DMS79 (cell line): ENCODE results near the gene PLP1.
A peak's percentile ranks its signal among the peaks of the same experiment; 100 is the strongest.
"Not testable (repeated sequence)": the region's sequence is repeated elsewhere in the genome, so short reads cannot be mapped to it uniquely, and the experiment has no call there.

Experiments used
- DNase-seq: peaks from one replicate; lab custom pipeline; 2025; lab: John Stamatoyannopoulos, UW

PLP1 gene

DNA sequence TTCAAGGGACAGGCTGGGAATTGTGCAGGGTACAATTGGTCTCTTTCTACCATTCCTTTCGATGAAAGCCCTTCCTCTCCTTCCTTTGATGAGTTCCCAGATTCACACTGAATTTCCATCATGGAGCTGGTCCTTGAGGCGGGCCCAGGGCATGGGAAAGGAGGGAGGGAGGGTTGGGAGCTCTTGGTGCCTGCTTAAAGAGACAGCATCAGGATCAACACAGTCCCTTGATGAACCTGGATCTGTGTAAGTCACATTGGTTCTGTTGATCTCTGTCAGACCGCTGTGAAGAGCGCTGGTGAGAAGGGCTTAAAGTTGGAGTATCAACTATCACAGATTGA is 4.4 kb downstream of the PLP1 start:
- no peak for DNase-seq

DNA sequence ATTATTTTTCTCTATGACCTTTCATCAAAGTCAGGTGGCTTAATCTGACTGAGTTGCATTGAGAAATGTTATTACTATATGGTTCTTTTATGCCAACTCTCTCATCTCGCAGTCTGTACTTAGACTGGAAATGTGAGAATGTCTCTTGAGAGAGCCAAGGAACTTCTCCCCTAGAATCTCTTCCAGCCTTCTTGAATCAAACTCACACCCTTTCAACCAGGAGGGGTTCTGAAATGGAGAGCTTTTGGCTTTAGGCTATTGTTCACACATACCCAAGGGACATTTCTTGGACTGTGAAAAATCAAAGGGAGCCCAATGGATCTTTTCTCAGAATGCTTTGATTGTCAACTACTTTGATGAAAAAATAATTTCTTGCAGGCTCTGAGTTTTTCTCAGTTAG is 5.1 kb downstream of the PLP1 start:
- no peak for DNase-seq

DNA sequence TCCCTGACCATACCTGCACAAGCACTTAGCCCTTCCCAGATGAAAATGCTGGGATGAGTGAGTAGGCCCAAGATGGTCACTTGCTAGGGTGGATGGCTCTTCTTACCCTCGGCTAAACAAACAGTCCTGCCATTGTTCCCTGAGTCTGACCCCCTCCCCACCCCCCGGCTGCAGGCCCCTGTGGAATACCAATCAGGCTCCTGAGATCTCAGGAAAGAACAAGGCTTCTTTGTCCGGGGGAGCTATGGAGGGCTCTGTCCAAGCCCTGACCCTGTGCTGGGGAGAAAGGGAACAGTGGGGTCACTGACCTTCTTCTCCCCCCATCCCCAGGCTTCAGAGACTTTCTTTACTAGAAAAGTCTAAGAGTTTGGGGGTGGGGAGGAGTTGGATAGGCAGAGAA is 6.0 kb downstream of the PLP1 start:
- DNase-seq = no peak

DNA sequence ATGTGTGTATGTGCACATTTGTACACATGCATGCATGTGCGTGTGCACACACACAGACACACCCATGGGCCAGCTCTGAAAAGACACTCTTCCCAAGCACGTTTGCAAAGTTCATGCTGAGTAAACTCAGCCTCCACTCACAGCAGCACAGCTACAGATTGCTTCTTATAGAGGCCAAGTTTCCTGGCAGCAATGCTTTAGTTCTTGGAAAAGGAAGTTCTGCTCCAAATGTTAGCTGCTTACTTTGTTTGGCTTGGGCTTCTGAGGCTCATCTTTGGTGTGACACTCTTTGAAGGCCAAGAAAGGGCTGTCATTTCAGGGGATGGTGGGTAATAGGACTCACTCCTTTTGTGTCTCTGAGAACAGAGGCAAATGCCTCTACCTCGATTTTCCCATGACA is 6.6 kb downstream of the PLP1 start:
- no peak for DNase-seq

DNA sequence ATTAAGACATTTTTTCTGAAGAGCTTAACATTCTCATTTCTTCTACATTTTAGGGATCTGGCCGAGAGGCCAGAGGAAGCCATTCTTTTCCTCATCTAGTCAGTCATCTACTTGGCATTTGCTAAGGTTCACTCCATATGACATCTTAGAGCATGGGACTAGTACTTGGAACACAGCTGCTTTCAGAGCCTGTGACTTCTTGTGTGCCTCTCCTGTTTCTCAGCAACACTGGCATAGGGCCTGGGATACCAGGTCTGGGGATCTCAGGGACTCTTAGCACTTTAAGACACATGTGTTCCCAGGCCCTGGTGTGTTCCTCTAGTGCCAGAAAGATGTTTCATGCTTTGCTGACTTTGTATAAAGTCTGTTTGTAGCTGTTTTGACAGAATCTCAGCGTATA is 7.3 kb downstream of the PLP1 start:
- peak; percentile 1 for DNase-seq

DNA sequence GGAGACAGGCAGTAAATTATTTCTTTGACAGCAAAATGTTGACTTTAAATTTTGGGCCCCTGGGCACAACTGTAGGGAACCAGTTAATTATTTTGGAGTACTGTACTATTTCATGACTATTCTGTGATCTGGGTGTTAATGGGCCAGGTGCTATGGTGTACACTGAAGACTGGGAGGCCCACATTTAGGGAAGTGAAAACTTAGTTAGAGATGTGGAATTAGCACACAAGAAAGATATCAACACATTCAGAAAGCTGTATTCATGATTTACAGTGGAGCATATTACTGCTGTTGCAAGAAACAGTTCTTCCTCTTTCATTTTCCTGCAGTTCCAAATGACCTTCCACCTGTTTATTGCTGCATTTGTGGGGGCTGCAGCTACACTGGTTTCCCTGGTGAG is 12.4 kb downstream of the PLP1 start:
- DNase-seq = no peak

DNA sequence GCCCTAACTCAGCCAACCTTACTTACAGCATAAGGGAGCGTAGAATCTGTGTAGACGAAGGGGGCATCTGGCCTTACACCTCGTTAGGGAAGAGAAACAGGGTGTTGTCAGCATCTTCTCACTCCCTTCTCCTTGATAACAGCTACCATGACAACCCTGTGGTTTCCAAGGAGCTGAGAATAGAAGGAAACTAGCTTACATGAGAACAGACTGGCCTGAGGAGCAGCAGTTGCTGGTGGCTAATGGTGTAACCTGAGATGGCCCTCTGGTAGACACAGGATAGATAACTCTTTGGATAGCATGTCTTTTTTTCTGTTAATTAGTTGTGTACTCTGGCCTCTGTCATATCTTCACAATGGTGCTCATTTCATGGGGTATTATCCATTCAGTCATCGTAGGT is 14.6 kb downstream of the PLP1 start:
- no peak for DNase-seq

DNA sequence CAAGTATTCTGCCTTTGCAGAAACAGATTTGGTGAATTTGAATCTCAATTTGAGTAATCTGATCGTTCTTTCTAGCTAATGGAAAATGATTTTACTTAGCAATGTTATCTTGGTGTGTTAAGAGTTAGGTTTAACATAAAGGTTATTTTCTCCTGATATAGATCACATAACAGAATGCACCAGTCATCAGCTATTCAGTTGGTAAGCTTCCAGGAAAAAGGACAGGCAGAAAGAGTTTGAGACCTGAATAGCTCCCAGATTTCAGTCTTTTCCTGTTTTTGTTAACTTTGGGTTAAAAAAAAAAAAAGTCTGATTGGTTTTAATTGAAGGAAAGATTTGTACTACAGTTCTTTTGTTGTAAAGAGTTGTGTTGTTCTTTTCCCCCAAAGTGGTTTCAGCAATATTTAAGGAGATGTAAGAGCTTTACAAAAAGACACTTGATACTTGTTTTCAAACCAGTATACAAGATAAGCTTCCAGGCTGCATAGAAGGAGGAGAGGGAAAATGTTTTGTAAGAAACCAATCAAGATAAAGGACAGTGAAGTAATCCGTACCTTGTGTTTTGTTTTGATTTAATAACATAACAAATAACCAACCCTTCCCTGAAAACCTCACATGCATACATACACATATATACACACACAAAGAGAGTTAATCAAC is 15.3 kb downstream of the PLP1 start:
- no peak for DNase-seq

DNA sequence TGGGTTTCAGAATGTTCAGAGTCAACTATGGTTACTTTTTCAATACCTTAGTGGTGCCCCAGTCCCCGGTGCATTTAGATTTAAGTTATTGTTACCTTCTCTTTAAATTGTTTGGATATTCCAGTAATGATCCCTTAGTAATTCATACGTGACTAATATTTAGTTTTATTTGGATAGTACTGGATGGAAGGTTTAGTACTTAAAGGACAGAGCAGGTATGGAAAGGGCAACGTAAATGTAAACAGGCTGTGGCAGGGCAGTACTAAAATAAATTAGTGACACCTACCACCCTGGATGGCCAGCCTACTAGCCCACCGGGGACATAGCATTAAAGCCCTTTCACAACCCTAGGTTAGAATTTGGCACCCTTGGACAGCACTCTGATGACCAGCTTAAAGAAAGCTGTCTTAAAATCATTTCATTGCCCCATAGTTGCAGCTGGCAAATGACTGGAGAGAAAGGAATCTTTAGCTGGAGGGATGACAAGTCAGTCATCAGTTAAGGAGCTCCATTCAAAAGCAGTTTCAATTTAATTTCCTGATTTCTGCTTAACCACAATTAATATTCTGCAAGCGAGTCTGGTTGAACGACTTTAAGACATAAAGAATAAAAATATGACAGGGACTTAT is 16.4 kb downstream of the PLP1 start:
- DNase-seq = no peak

DNA sequence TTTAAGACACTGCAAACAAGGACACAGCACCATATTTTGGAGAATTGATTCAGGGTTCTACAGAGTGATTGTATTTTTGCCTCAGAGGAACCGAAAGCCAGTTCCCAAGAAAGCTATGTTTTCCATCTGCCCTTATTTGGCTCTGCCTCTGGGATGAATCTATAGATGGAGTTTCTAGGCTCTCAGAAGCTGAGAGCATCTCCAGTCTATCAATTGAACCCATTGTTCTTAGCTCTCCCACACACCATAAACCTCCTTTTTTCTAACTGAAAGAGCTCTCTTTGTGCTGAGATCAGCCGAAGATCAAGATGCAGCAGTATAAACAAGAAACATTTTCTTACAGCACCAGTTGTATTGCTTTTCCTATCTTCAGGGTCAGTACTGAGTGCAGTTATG is 16.9 kb downstream of the PLP1 start:
- DNase-seq = no peak

DNA sequence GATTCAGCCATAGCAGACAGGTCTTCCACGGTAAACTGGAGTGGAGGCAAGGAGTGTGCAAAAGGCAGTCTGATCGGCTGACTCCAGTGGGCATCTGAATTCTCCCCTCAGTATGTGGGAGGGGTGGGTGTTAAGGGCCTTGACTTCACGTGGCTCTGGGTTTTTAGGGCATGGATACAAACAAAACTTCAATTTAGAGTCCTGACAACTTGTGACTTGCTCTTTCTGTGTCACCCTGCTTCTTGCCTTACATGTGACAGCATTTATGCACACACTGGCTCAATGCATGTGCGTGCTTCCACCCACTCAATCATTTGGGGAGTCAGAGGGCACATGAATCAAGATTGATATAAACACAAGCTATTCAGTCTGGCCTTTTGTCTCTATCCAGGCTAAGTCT is 17.5 kb downstream of the PLP1 start:
- DNase-seq = no peak

DNA sequence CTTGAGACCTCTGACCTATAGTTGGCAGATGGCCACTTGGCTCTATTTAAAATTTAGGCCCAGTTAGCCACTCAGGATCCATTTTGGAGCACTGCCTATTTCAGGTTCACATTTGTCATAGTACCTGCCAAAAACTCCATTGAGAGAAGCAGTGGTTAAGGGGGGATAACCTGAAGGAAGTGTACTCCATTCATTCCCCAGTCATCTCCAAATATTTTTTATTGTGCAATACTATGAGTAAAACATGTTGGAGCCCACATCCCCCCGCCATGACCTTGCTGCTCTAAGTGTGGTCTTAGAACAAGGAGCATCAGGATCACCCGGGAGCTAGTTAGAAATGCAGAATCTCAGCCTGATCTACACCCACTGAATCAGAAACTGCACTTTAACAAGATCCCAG is 21.1 kb downstream of the PLP1 start:
- no peak for DNase-seq

DNA sequence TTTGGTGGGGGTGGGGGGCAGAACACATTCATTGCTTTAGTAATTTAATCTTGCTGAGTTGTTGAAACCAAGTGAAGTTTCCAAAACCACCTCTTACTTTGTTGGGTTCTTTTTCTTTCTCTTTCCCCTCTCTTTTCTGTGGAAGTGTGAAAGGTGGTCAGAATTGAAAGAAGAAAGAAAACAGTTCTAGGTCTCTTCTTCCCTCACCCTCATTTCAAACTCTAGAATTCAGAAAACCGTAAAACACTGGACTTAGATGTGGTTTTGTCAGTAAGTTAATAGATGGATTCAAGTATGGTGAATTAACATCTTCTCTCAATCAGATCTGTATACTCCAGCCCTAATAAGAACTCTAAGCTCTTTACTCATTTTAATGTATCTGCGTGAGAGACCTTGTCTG is 23.7 kb downstream of the PLP1 start:
- no peak for DNase-seq

DNA sequence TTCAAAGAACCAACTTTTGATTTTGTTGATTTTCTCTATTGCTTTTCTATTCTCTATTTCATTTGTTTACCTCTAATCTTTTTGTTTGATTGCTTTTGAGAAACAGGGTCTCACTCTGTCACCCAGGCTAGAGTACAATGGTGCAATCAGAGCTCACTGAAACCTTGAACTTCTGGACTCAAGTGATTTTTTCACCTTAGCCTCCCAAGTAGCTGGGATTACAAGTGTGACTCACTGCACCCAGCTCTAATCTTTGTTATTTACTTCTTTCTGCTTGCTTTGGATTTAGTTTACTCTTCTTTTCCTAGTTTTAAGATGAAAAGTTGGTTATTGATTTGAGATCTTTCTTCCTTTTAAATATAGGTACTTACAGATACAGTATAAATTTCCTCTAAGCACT is 29.2 kb downstream of the PLP1 start:
- no peak for DNase-seq

DNA sequence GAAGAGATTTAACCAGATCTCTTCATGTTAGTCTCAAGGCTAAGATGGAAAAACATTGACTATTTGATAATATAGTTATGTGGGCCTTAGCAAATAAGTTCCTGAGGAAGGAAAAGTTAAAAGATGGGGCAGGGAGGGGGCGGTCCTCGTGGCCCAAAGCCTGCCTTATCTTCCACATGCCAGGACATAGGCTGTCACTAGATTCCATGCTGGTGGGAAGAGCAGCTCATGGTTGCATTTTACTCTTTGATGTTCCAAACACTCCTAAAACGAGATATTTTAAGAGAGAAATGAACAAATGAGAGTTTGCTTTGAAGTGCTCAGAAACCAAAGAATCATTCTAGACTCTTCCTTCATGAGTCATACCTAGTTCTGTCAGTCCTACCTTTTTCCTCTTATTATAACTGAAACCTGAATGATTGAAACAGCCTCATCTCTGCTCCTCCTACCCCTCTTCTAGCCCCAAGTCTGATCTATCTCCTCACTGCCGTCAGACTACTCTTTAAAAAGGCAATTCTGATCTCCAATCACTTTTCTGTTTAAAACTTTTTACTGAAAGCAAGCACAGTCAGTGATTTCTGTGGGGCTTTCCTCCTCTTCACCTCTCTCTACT is 30.3 kb downstream of the PLP1 start:
- no peak for DNase-seq

DNA sequence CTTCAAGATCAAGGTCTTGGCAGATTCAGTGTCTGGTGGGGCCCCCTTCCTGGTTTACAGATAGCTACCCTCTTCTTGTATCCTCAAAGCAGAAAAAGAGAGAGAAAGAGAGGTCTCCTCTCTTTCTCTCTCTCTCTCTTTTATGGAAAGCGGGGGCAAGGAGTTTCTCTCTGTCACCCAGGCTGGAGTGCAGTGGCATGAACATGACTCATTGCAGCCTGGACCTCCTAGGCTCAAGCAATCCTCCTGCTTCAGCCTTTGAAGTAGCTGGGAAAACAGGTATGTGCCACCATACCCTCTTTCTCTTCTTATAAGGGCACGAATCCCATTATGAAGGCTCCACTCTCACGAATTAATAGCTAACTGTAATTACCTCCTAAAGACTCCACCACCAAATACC is 35.2 kb downstream of the PLP1 start:
- DNase-seq = no peak

DNA sequence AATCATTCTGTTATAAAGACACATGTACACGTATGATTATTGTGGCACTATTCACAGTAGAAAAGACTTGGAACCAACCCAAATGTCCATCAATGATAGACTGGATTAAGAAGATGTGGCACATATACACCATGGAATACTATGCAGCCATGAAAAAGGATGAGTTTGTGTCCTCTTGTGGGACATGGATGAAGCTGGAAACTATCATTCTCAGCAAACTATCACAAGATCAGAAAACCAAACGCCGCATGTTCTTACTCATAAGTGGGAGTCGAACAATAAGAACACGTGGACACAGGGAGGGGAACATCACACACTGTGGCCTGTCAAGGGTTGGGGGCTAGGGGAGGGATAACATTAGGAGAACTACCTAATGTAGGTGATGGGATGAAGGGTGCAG is 40.5 kb downstream of the PLP1 start:
- DNase-seq = not testable (repeated sequence)

DNA sequence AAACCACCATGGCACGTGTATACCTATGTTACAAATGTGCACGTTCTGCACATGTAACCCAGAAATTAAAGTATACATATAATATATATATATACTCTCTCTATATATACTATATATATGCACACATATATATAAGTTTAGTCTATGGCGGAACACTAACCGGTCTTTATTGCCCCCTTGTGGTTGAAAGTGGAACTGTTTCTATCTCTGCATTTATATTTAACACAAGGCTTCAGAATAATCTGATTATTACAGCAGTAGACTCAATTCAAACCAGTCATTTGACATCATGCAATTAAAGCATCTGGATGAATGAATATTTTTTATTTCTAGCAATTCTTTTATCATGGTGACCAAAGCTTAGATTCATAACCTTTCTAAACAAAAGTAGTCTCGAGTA is 40.9 kb downstream of the PLP1 start:
- DNase-seq = no peak

DNA sequence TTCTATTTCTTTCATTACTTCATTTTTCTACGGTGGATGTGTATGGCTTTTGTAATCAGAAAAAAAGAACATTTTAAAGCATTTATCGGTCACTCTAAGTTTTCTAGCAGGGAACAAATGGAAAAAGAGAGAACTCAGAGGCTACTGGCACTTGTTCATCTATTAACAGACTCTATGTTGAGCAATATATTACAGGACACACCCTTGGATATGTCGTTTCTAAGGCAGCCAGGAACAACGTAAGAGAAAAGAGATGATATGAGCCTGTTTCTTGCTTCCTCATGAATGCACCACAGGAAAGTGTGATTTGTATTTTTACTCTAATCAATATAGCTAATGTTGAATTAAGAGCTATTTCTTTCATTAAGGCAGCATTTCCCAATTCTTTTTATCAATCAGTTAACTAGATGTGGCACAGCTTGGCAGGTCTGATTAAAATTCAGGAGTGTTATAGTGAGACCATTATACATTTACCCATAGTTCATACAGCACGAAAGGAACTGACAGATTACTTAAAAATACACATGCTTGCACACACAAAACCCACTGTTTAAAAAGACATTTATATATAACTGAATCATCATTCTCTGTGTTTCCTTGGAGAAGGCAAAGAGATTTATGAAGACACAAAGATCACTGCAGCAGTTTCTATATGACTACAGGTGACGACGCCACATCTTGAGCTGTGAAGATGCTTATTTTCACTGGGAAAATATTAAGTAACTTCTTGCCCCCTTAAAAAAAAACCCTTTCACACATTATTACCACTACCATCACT is 42.4 kb downstream of the PLP1 start:
- DNase-seq = no peak

DNA sequence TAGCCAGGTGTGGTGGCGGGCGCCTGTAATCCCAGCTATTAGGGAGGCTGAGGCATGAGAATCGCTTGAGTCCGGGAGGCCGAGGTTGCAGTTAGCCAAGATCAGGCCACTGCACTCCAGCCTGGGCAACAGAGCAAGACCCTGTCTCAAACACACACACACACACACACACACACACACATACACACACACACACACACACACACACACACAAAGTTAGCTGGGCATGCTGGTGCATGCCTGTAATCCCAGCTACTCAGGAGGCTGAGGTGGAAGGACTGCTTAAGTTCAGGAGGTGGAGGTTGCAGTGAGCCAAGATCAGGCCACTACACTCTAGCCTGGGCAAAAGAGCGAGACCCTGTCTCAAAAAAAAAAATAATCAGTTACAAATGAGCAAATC is 44.2 kb downstream of the PLP1 start:
- not testable (repeated sequence) for DNase-seq

DNA sequence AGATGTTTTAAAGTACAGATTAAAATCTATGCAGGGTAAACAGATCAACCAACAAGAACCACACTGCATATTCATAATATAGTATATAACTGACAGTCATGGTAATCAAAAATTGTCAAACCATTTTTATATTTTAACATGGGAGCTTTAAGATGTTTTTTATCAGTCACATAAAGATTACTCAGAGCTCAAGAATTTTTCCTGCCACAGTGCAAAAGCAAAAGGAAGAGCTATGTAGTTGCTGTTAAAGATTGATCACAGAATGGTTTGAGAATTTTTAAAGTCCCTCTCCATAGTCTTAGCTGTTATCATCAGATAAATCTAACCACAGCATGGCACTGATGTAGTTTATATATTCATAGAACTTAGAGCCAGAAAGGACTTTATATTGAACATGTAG is 47.0 kb downstream of the PLP1 start:
- DNase-seq = no peak

DNA sequence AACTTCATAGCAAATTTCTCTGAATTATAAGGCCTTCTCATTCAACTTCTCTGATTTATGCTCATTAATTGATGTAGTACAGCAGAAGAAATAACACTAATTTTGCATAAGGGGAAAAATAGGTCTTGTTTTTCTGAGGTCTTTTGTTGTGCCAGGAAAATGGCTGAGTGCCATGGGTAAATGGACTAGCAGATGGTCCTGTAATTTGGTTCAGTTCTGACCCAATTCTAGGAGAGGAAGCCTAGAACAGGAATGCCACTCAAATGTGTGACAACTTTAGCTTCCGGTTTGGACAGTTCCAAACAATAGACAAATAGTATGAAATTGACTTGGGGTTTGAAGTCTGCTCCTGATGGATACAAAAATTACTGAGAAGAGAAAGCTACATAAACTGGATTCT is 49.2 kb downstream of the PLP1 start:
- DNase-seq = no peak

DNA sequence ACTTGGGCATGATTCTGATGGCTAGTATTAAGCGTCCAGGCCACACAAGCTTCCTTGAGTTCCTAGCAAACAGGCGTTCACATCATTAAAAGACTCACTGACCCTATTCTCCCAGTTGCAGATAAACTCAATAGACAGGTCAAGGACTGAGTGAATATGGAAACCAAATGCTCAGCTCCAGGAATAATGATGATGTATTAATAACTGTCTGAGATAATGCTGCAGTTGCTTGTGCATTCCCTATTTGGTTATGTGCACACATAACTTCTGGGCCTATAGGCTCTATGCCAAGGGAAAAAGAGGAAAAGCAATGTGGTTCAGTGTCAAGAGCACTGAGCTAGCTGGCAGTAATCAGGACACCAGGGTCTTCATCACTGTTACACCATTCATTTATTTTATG is 51.9 kb downstream of the PLP1 start:
- no peak for DNase-seq
